Neuronal stem cell (in vitro differentiated cells): ENCODE measurements around the gene RPGRIP1L.

Experiments used
- DNase-seq: peaks from one replicate; pipeline ENCODE4 v3.0.0-alpha.2; 2013; ENCODE audit warnings: low spot score
- H2AFZ ChIP-seq: one replicate; pipeline ENCODE4 v1.6.1; 2013; ENCODE audit warnings: mild to moderate bottlenecking, low read length, inconsistent platforms
- H2AK5ac ChIP-seq: 2 replicates; pipeline ENCODE4 v1.6.1; 2013; ENCODE audit warnings: low read depth, mild to moderate bottlenecking, inconsistent platforms, low read length, moderate library complexity, mixed read lengths
- H2BK120ac ChIP-seq: 2 replicates; pipeline ENCODE4 v1.6.1; 2013; ENCODE audit warnings: low read depth, mild to moderate bottlenecking, inconsistent platforms, low read length, moderate library complexity, mixed read lengths
- H2BK12ac ChIP-seq: one replicate; pipeline ENCODE4 v1.6.1; 2013; ENCODE audit warnings: low read length, inconsistent platforms
- H2BK15ac ChIP-seq: 2 replicates; pipeline ENCODE4 v1.6.1; 2013; ENCODE audit warnings: mild to moderate bottlenecking, low read length, inconsistent platforms, mixed read lengths
- H2BK5ac ChIP-seq: one replicate; pipeline ENCODE4 v1.6.1; 2013; ENCODE audit warnings: inconsistent platforms, mild to moderate bottlenecking, low read length, moderate library complexity
- H3K14ac ChIP-seq: one replicate; pipeline ENCODE4 v1.6.1; 2013; ENCODE audit warnings: low read length, inconsistent platforms
- H3K18ac ChIP-seq: 2 replicates; pipeline ENCODE4 v1.6.1; 2013; ENCODE audit warnings: low read length, inconsistent platforms
- H3K23ac ChIP-seq: 2 replicates; pipeline ENCODE4 v1.6.1; 2013; ENCODE audit warnings: low read depth, mild to moderate bottlenecking, mixed read lengths, low read length, inconsistent platforms; ENCODE audit not compliant: poor library complexity
- H3K27ac ChIP-seq: replicated peaks from 3 replicates; pipeline ENCODE4 v1.5.1; 2013; ENCODE audit warnings: low read length, inconsistent platforms
- H3K27me3 ChIP-seq, 3 experiments: 2 replicates each; pipeline ENCODE4 v1.6.1; 2013; ENCODE audit warnings: low read length in 3 of 3, mild to moderate bottlenecking in 2 of 3, inconsistent platforms in 1 of 3, low read depth in 1 of 3, mixed read lengths in 1 of 3, moderate library complexity in 1 of 3; ENCODE audit not compliant: control insufficient read depth in 3 of 3, insufficient read depth in 3 of 3
- H3K36me3 ChIP-seq, 2 donors: replicated peaks in 1 of 2; 2 replicates each; pipeline ENCODE4 v1.6.1; 2013; ENCODE audit warnings: low read length in 2 of 2; ENCODE audit not compliant: control insufficient read depth in 2 of 2, insufficient read depth in 2 of 2
- H3K4ac ChIP-seq: 2 replicates; pipeline ENCODE4 v1.6.1; 2013; ENCODE audit warnings: inconsistent platforms, mild to moderate bottlenecking, low read length, moderate library complexity
- H3K4me1 ChIP-seq, 2 donors: 1 replicate in 1 of 2; 2 replicates in 1 of 2; pipeline ENCODE4 v1.6.1; 2013; ENCODE audit warnings: low read length in 2 of 2, low read depth in 1 of 2; ENCODE audit not compliant: control insufficient read depth in 2 of 2, insufficient read depth in 1 of 2
- H3K4me2 ChIP-seq: one replicate; pipeline ENCODE4 v1.6.1; 2013; ENCODE audit warnings: mild to moderate bottlenecking, low read length, inconsistent platforms; ENCODE audit not compliant: insufficient read depth, poor library complexity, severe bottlenecking
- H3K4me3 ChIP-seq, 2 donors: 2 replicates each; pipeline ENCODE4 v1.5.1; 2013; ENCODE audit warnings: low read length in 2 of 2, mild to moderate bottlenecking in 2 of 2, inconsistent platforms in 1 of 2, moderate library complexity in 1 of 2
- H3K79me1 ChIP-seq: one replicate; pipeline ENCODE4 v1.6.1; 2013; ENCODE audit warnings: low read depth, mild to moderate bottlenecking, inconsistent platforms, low read length, moderate library complexity
- H3K9ac ChIP-seq: one replicate; pipeline ENCODE4 v1.6.1; 2013; ENCODE audit warnings: mild to moderate bottlenecking, low read depth, low read length, inconsistent platforms; ENCODE audit not compliant: poor library complexity
- H3K9me3 ChIP-seq, 2 donors: replicated peaks in 1 of 2; 2 replicates each; pipeline versions ENCODE3 to v1.6.1; 2013; ENCODE audit warnings: low read length in 2 of 2, mild to moderate bottlenecking in 2 of 2, inconsistent platforms in 1 of 2, low read depth in 1 of 2, mixed read lengths in 1 of 2, moderate library complexity in 1 of 2; ENCODE audit not compliant: control insufficient read depth in 2 of 2, insufficient read depth in 1 of 2
- H4K8ac ChIP-seq: one replicate; pipeline ENCODE4 v1.6.1; 2013; ENCODE audit warnings: low read depth, mild to moderate bottlenecking, inconsistent platforms, low read length, moderate library complexity
- H4K91ac ChIP-seq: one replicate; pipeline ENCODE4 v1.6.1; 2013; ENCODE audit warnings: low read length, low read depth, mild to moderate bottlenecking, inconsistent platforms; ENCODE audit not compliant: poor library complexity
- WGBS, 2 donors: extraction: QIAGEN DNeasy Blood & Tissue Kit; methylation state at CpG; one replicate each; pipeline ENCODE4 v1.1.7; 2013; ENCODE audit warnings: missing lambda C conversion rate in 2 of 2, mixed read lengths in 1 of 2; ENCODE audit not compliant: insufficient read length in 2 of 2, insufficient replicate concordance in 1 of 2; ENCODE audit errors: extremely low coverage in 2 of 2; 5-methylcytosine and 5-hydroxymethylcytosine counted together

Gene RPGRIP1L

DNA sequence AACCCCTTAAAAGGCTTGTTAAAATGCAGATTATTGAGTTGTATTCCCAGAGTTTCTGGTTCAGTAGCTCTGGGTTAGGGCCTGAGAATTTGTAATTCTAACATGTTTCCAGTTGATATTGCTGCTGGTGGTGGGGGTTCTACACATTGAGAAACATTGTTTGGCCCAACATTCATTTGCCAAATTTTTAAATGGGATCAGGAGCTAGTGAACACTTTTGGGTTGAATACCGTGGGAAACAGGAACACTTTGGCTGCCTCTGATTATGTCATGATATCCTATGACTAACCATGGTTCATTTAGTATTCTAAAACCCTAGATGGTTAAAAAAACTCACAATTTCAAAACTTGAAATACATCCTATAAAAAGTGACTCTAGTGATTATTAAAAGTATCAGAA, 89.3 kb downstream of the RPGRIP1L start:
- Histone ChIP-seq H3K14ac (no peak overlapping the region), H3K4me1 (no peaks in the 10 kb centered on the region), H2AK5ac (no peak overlapping the region), H3K27me3 (no peaks in the 10 kb centered on the region), H3K79me1 (no peaks in the 10 kb centered on the region), H3K36me3 (peaks cover 0 to 13% of the 10 kb centered on the region in 2 donors), H2AFZ (no peak overlapping the region), H4K91ac (no peak overlapping the region), H3K9ac (no peak overlapping the region), H3K23ac (no peak overlapping the region), H3K27ac (no peak overlapping the region), H2BK12ac (no peak overlapping the region), H2BK5ac (no peak overlapping the region), H3K18ac (no peak overlapping the region), H4K8ac (no peak overlapping the region), H3K4ac (no peak overlapping the region), H2BK120ac (no peak overlapping the region), H3K9me3 (no peaks in the 10 kb centered on the region), H3K4me3 (no peak overlapping the region), H3K4me2 (no peak overlapping the region), H2BK15ac (no peak overlapping the region)
- no CpG with 5 or more reads among the region's 1 CpG for WGBS, 2 donors
- no peak for DNase-seq

DNA sequence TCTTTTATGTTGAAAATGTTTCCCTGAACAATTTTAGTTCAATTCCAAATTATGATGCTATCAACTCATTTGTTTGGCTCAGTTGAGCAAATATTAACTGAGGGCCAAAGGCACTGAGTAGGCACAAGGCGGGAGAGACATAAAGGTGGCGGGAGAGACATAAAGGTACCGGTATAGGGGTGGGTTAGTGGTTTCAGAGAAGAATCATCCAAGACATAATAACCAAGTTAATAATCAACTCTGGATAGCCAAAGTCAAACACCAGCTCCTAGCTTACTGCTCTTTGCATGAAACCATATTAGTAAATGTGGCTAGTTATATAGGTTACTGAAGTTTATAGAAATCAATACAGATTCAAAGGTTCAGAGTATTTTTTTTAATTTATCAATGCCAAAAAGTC, 91.7 kb downstream of the RPGRIP1L start:
- H2BK5ac ChIP-seq = no peak overlapping the region
- no peak overlapping the region for H2BK12ac ChIP-seq
- DNase-seq = no peak
- H3K9me3 ChIP-seq = no peaks in the 10 kb centered on the region
- no peak overlapping the region for H4K8ac ChIP-seq
- H3K79me1 ChIP-seq = no peaks in the 10 kb centered on the region
- H3K27ac ChIP-seq = no peak overlapping the region
- no peak overlapping the region for H4K91ac ChIP-seq
- H3K36me3 ChIP-seq = peaks cover 0 to 4% of the 10 kb centered on the region in 2 donors
- no peak overlapping the region for H3K23ac ChIP-seq
- H2AK5ac ChIP-seq = no peak overlapping the region
- H2BK120ac ChIP-seq = no peak overlapping the region
- H2BK15ac ChIP-seq = no peak overlapping the region
- no peak overlapping the region for H3K4me2 ChIP-seq
- no peak overlapping the region for H3K18ac ChIP-seq
- H3K14ac ChIP-seq = no peak overlapping the region
- no peaks in the 10 kb centered on the region for H3K4me1 ChIP-seq
- H3K9ac ChIP-seq = no peak overlapping the region
- H3K4me3 ChIP-seq = no peak overlapping the region
- no peak overlapping the region for H3K4ac ChIP-seq
- no peak overlapping the region for H2AFZ ChIP-seq
- no peaks in the 10 kb centered on the region for H3K27me3 ChIP-seq
- no CpG with 5 or more reads among the region's 3 CpGs for WGBS, 2 donors

DNA sequence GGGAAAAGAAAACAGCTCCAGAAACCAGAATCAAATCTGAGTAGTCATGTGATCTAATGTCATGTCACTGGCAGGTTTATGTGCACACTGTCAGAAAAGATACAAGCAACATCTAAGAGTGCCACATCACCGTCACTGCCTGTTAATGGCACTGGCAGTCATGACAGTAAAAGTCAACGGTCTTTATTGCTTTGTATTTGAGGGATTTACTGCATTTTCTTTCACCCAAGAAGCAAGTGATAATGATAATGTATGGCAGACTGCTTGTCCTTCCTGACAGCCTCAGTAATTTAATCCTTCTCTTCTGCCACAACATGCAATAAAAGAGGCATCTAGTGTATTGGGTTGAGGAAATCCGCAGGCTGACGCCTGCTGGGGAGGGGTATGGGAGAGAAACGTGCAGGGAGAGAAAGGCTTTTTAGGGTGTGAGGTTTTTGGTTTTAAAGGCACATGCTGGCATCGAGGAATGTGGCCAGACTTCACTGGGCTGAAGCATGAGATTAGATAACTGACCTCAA, 92.4 kb downstream of the RPGRIP1L start:
- H3K79me1 ChIP-seq = no peaks in the 10 kb centered on the region
- H3K18ac ChIP-seq = no peak overlapping the region
- no peak overlapping the region for H3K9ac ChIP-seq
- H3K14ac ChIP-seq = no peak overlapping the region
- H3K4me3 ChIP-seq = no peak overlapping the region
- no peaks in the 10 kb centered on the region for H3K27me3 ChIP-seq
- no peak overlapping the region for H3K23ac ChIP-seq
- no peak overlapping the region for H2BK120ac ChIP-seq
- H2AK5ac ChIP-seq = no peak overlapping the region
- no peak overlapping the region for H2AFZ ChIP-seq
- H3K9me3 ChIP-seq = no peaks in the 10 kb centered on the region
- H3K4me1 ChIP-seq = no peaks in the 10 kb centered on the region
- H2BK5ac ChIP-seq = no peak overlapping the region
- no peak overlapping the region for H4K91ac ChIP-seq
- no peak for DNase-seq
- H4K8ac ChIP-seq = no peak overlapping the region
- H3K4ac ChIP-seq = no peak overlapping the region
- no peak overlapping the region for H2BK15ac ChIP-seq
- no peak overlapping the region for H3K27ac ChIP-seq
- peaks cover 0 to 6% of the 10 kb centered on the region in 2 donors for H3K36me3 ChIP-seq
- no peak overlapping the region for H3K4me2 ChIP-seq
- WGBS, 2 donors = no CpG with 5 or more reads among the region's 6 CpGs
- no peak overlapping the region for H2BK12ac ChIP-seq

DNA sequence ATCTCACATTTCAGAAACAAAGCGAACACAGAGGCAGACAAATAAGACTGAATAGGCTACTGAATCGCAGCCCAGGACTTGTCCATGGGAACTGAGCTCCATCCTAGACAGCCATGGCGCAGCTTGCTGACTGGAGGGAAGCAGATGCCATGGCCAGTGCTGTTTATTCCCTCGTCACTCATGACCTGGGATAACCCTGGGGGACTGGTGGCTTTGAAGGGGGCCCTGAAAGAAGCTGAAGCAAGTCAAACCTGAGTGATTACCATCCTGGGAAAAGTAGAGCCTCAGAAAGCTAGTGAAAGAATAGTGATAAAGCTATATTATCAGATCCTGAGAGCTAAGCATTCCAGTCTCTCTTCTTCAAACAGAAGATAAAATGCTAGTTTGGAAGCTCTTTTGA, 94.1 kb downstream of the RPGRIP1L start:
- Histone ChIP-seq H3K9ac (no peak overlapping the region), H4K91ac (no peak overlapping the region), H3K9me3 (no peaks in the 10 kb centered on the region), H3K36me3 (peaks cover 2 to 15% of the 10 kb centered on the region in 2 donors), H3K23ac (no peak overlapping the region), H2BK12ac (no peak overlapping the region), H2BK120ac (no peak overlapping the region), H3K79me1 (no peaks in the 10 kb centered on the region), H2AK5ac (no peak overlapping the region), H2AFZ (no peak overlapping the region), H3K4me3 (no peak overlapping the region), H3K4ac (no peak overlapping the region), H2BK5ac (no peak overlapping the region), H3K4me2 (no peak overlapping the region), H3K27ac (no peak overlapping the region), H3K27me3 (no peaks in the 10 kb centered on the region), H2BK15ac (no peak overlapping the region), H3K4me1 (no peaks in the 10 kb centered on the region), H4K8ac (no peak overlapping the region), H3K18ac (no peak overlapping the region), H3K14ac (no peak overlapping the region)
- DNase-seq = no peak
- no CpG with 5 or more reads among the region's 4 CpGs for WGBS, 2 donors
